GM13977 (cell line): ENCODE data around the gene NUP42.

Source experiments
- DNase-seq: peaks from one replicate; pipeline ENCODE4 v3.0.0; 2012; ENCODE audit warnings: low spot score
- CTCF ChIP-seq: IDR thresholded peaks from 2 replicates; pipeline ENCODE4 v1.5.1; 2012; ENCODE audit warnings: mild to moderate bottlenecking, control low read depth; ENCODE audit not compliant: insufficient read depth; ENCODE audit errors: extremely low read depth, missing control alignments
- in situ Hi-C: fragments of 300-500 bp; cut with MboI; formaldehyde crosslinking; loops from one replicate; pipeline ENCODE4 v1.12.0; 2022; ENCODE audit warnings: low sequenced_read_pairs, low pct_unique_long_range_greater_than_20kb, mixed read lengths, inconsistent platforms; ENCODE audit not compliant: unreplicated experiment

The NUP42 gene

GRCh38 chr7:23208316-23208715 lies 26.5 kb downstream of the NUP42 start:
- in situ Hi-C loops: no loop called here
- DNase-seq: no peak
- no peak for TF ChIP-seq CTCF

GRCh38 chr7:23210506-23210905 lies 28.7 kb downstream of the NUP42 start:
- in situ Hi-C loops: no loop called here
- no peak for DNase-seq
- no peak for TF ChIP-seq CTCF

- DNase-seq: no peak
- in situ Hi-C loops: no loop called here
These were observed 29.7 kb downstream of the NUP42 start for GRCh38 chr7:23211589-23211988.

GRCh38 chr7:23212395-23212794 lies 30.5 kb downstream of the NUP42 start:
- in situ Hi-C loops: no loop called here
- no peak for TF ChIP-seq CTCF
- no peak for DNase-seq

More at GRCh38 chr7:23211589-23211988, 29.7 kb downstream of the NUP42 start:
- no peak for TF ChIP-seq CTCF

- TF ChIP-seq CTCF: no peak
- in situ Hi-C loops: no loop called here
- no peak for DNase-seq
These were observed 31.0 kb downstream of the NUP42 start for GRCh38 chr7:23212841-23213240.

- no peak for DNase-seq
- no peak for TF ChIP-seq CTCF
- in situ Hi-C loops: no loop called here
These were observed 31.9 kb downstream of the NUP42 start for GRCh38 chr7:23213755-23214154.

GRCh38 chr7:23214423-23214822 lies 32.6 kb downstream of the NUP42 start:
- DNase-seq: no peak
- in situ Hi-C loops: no loop called here
- TF ChIP-seq CTCF: no peak
